Activated CD4-positive, alpha-beta memory T cell treated with anti-CD3 and anti-CD28 coated beads for 36 hours (primary cell): ENCODE measurements around the gene RPRD2. TPM values are rescaled to one million over a fixed set of nuclear protein-coding genes. Genes with fewer than 3 reads are reported as not detected.

Source experiments
- CTCF ChIA-PET: fragments of 350-600 bp; sonication (Branson Sonifier 250); formaldehyde crosslinking; loops from one replicate; lab custom pipeline; 2021; ENCODE audit warnings: antibody characterized with exemption, inconsistent platforms; lab: Charles Lee
- POLR2A ChIA-PET: fragments of 350-600 bp; sonication (Branson Sonifier 250); formaldehyde crosslinking; loops from one replicate; lab custom pipeline; 2021; ENCODE audit warnings: antibody characterized with exemption; lab: Charles Lee
- DNase-seq: peaks from one replicate; pipeline ENCODE4 v3.0.0-alpha.2; 2020
- H3K27ac Mint-ChIP-seq: one replicate; pipeline ENCODE4 v1.8.0; 2021; ENCODE audit warnings: mixed read lengths
- H3K27me3 Mint-ChIP-seq: one replicate; pipeline ENCODE4 v1.8.0; 2021; ENCODE audit warnings: mixed read lengths
- H3K36me3 Mint-ChIP-seq: one replicate; pipeline ENCODE4 v1.8.0; 2021; ENCODE audit warnings: mixed read lengths
- H3K4me1 Mint-ChIP-seq: one replicate; pipeline ENCODE4 v1.8.0; 2021; ENCODE audit warnings: low read depth, mixed read lengths
- H3K4me3 Mint-ChIP-seq: one replicate; pipeline ENCODE4 v1.8.0; 2021; ENCODE audit warnings: mild to moderate bottlenecking, mixed read lengths
- H3K9me3 Mint-ChIP-seq: one replicate; pipeline ENCODE4 v1.8.0; 2021; ENCODE audit warnings: mixed read lengths
- intact Hi-C: fragments of 100-400 bp; cut with micrococcal nuclease; formaldehyde crosslinking; loops from one replicate; pipeline ENCODE4 v1.15.1; 2023
- total RNA-seq, 2 experiments: library from RNA; stranded (reverse); gene quantifications; one replicate each; pipeline ENCODE4 v1.2.3, GENCODE V29; 2021

The RPRD2 gene
- total RNA-seq, 2 experiments from 2014 or later, result 22.2 to 22.6 TPM

GRCh38 chr1:150365941-150366340, 2.0 kb downstream of the RPRD2 start:
- ChIA-PET POLR2A (interaction anchor here (1.3 to 2.4 kb wide), 3 partner anchors 10 to 641 kb away, joined by 3 to 7 read pairs (median 4); partner anchors contain the start of genes ANP32E and MINDY1), CTCF (interaction anchor here (0.9 to 1.9 kb wide), 2 partner anchors 17 to 195 kb away, joined by 3 to 5 read pairs; no protein-coding TSS in a partner anchor)
- Mint-ChIP-seq H3K36me3 (peaks cover 19% of the 10 kb centered on the region), H3K4me3 (peak overlapping the region; percentile 99), H3K9me3 (no peaks in the 10 kb centered on the region), H3K4me1 (peaks cover 35% of the 10 kb centered on the region), H3K27me3 (peaks cover 1% of the 10 kb centered on the region), H3K27ac (peak overlapping the region; percentile 100)
- intact Hi-C loops, result loop anchor here (2.0 to 10.0 kb wide), 3 partner anchors 97 to 689 kb away; partner anchors contain the start of genes APH1A, CDC42SE1, MINDY1 and PRUNE1
- DNase-seq, result no peak

- ChIA-PET POLR2A (interaction anchor here (1.3 to 1.4 kb wide), 2 partner anchors 131 to 640 kb away, joined by 3 to 4 read pairs; partner anchors contain the start of genes ANP32E and MINDY1), CTCF (interaction anchor here (0.9 to 1.9 kb wide), 2 partner anchors 16 to 194 kb away, joined by 3 to 5 read pairs; no protein-coding TSS in a partner anchor)
- Mint-ChIP-seq H3K4me3 (peak overlapping the region; percentile 99), H3K27ac (peak overlapping the region; percentile 100), H3K36me3 (peaks cover 19% of the 10 kb centered on the region), H3K4me1 (peaks cover 39% of the 10 kb centered on the region), H3K9me3 (no peaks in the 10 kb centered on the region), H3K27me3 (peaks cover 1% of the 10 kb centered on the region)
- intact Hi-C loops, result loop anchor here (5.0 to 10.0 kb wide), 2 partner anchors 641 to 688 kb away; partner anchors contain the start of genes CDC42SE1, MINDY1 and PRUNE1
- DNase-seq, result no peak
Measured at GRCh38 chr1:150366416-150367296, 2.7 kb downstream of the RPRD2 start.

GRCh38 chr1:150371110-150371509, 7.2 kb downstream of the RPRD2 start:
- Mint-ChIP-seq H3K27ac (no peak overlapping the region), H3K9me3 (no peaks in the 10 kb centered on the region), H3K4me1 (peaks cover 72% of the 10 kb centered on the region), H3K36me3 (peaks cover 8% of the 10 kb centered on the region), H3K4me3 (no peak overlapping the region), H3K27me3 (no peaks in the 10 kb centered on the region)
- ChIA-PET POLR2A (interaction anchor here (1.5 kb wide), 1 partner anchor 14 kb away, joined by 3 read pairs; no protein-coding TSS in a partner anchor), CTCF (interaction anchor here (2.0 to 2.1 kb wide), 3 partner anchors 115 to 190 kb away, joined by 5 to 7 read pairs (median 5); no protein-coding TSS in a partner anchor)
- intact Hi-C loops, result no loop called here
- no peak for DNase-seq

GRCh38 chr1:150372580-150372979, 8.6 kb downstream of the RPRD2 start:
- H3K27me3 Mint-ChIP-seq, result no peaks in the 10 kb centered on the region
- peak overlapping the region; percentile 49 for H3K27ac Mint-ChIP-seq
- H3K36me3 Mint-ChIP-seq, result peaks cover 5% of the 10 kb centered on the region
- peaks cover 66% of the 10 kb centered on the region for H3K4me1 Mint-ChIP-seq
- DNase-seq, result no peak
- POLR2A ChIA-PET, result interaction anchor here (1.5 kb wide), 1 partner anchor 16 kb away, joined by 3 read pairs; no protein-coding TSS in a partner anchor
- H3K9me3 Mint-ChIP-seq, result no peaks in the 10 kb centered on the region
- no peak overlapping the region for H3K4me3 Mint-ChIP-seq
- CTCF ChIA-PET, result interaction anchor here (2.1 kb wide), 1 partner anchor 117 kb away, joined by 5 read pairs; no protein-coding TSS in a partner anchor
- intact Hi-C loops, result no loop called here

- Mint-ChIP-seq H3K4me1 (peaks cover 51% of the 10 kb centered on the region), H3K4me3 (no peak overlapping the region), H3K36me3 (peaks cover 3% of the 10 kb centered on the region), H3K27me3 (no peaks in the 10 kb centered on the region), H3K9me3 (no peaks in the 10 kb centered on the region), H3K27ac (no peak overlapping the region)
- DNase-seq, result no peak
- CTCF ChIA-PET, result no interaction called here
- POLR2A ChIA-PET, result interaction anchor here (2.1 kb wide), 1 partner anchor 12 kb away, joined by 7 read pairs; the partner anchor contains the start of gene RPRD2
- intact Hi-C loops, result no loop called here
Measured at GRCh38 chr1:150376110-150376509, 12.2 kb downstream of the RPRD2 start.

- intact Hi-C loops, result no loop called here
- Mint-ChIP-seq H3K4me1 (peaks cover 40% of the 10 kb centered on the region), H3K4me3 (no peak overlapping the region), H3K27me3 (no peaks in the 10 kb centered on the region), H3K36me3 (no peaks in the 10 kb centered on the region), H3K9me3 (no peaks in the 10 kb centered on the region), H3K27ac (no peak overlapping the region)
- no peak for DNase-seq
- POLR2A ChIA-PET, result no interaction called here
- CTCF ChIA-PET, result no interaction called here
Measured at GRCh38 chr1:150383631-150384324, 19.8 kb downstream of the RPRD2 start.

- Mint-ChIP-seq H3K27ac (peak overlapping the region; percentile 63), H3K4me1 (peaks cover 50% of the 10 kb centered on the region), H3K9me3 (no peaks in the 10 kb centered on the region), H3K4me3 (no peak overlapping the region), H3K27me3 (no peaks in the 10 kb centered on the region), H3K36me3 (no peaks in the 10 kb centered on the region)
- POLR2A ChIA-PET, result no interaction called here
- intact Hi-C loops, result no loop called here
- CTCF ChIA-PET, result interaction anchor here (0.9 kb wide), 1 partner anchor 130 kb away, joined by 3 read pairs; no protein-coding TSS in a partner anchor
- DNase-seq, result no peak
Measured at GRCh38 chr1:150385537-150386445, 21.8 kb downstream of the RPRD2 start.

GRCh38 chr1:150386592-150386991, 22.6 kb downstream of the RPRD2 start:
- no peak overlapping the region for H3K27ac Mint-ChIP-seq
- intact Hi-C loops, result no loop called here
- DNase-seq, result no peak
- no peaks in the 10 kb centered on the region for H3K27me3 Mint-ChIP-seq
- no peaks in the 10 kb centered on the region for H3K36me3 Mint-ChIP-seq
- CTCF ChIA-PET, result no interaction called here
- POLR2A ChIA-PET, result no interaction called here
- H3K4me1 Mint-ChIP-seq, result peaks cover 48% of the 10 kb centered on the region
- H3K4me3 Mint-ChIP-seq, result no peak overlapping the region
- H3K9me3 Mint-ChIP-seq, result no peaks in the 10 kb centered on the region

GRCh38 chr1:150387200-150387599, 23.3 kb downstream of the RPRD2 start:
- H3K9me3 Mint-ChIP-seq, result no peaks in the 10 kb centered on the region
- H3K4me3 Mint-ChIP-seq, result no peak overlapping the region
- no peaks in the 10 kb centered on the region for H3K36me3 Mint-ChIP-seq
- H3K27ac Mint-ChIP-seq, result no peak overlapping the region
- DNase-seq, result no peak
- peaks cover 48% of the 10 kb centered on the region for H3K4me1 Mint-ChIP-seq
- POLR2A ChIA-PET, result no interaction called here
- intact Hi-C loops, result no loop called here
- no peaks in the 10 kb centered on the region for H3K27me3 Mint-ChIP-seq
- CTCF ChIA-PET, result no interaction called here

- Mint-ChIP-seq H3K36me3 (no peaks in the 10 kb centered on the region), H3K27ac (no peak overlapping the region), H3K4me1 (peaks cover 50% of the 10 kb centered on the region), H3K4me3 (no peak overlapping the region), H3K9me3 (no peaks in the 10 kb centered on the region), H3K27me3 (no peaks in the 10 kb centered on the region)
- ChIA-PET CTCF (no interaction called here), POLR2A (no interaction called here)
- no peak for DNase-seq
- intact Hi-C loops, result no loop called here
Measured at GRCh38 chr1:150388241-150388640, 24.3 kb downstream of the RPRD2 start.

- DNase-seq, result no peak
- Mint-ChIP-seq H3K27ac (no peak overlapping the region), H3K36me3 (peaks cover 2% of the 10 kb centered on the region), H3K9me3 (no peaks in the 10 kb centered on the region), H3K4me3 (no peak overlapping the region), H3K4me1 (peaks cover 42% of the 10 kb centered on the region), H3K27me3 (no peaks in the 10 kb centered on the region)
- POLR2A ChIA-PET, result no interaction called here
- intact Hi-C loops, result no loop called here
- CTCF ChIA-PET, result no interaction called here
Measured at GRCh38 chr1:150389650-150390049, 25.7 kb downstream of the RPRD2 start.
